H1 (cell line): Measurements from ENCODE around the gene RAMP3. TPM values are rescaled to one million over a fixed set of nuclear protein-coding genes. Genes with fewer than 3 reads are reported as not detected.

Experiments used
- CTCF ChIA-PET: fragments of 300-600 bp; sonication (Branson Sonifier 250); formaldehyde crosslinking; loops from one replicate; lab custom pipeline; 2021; ENCODE audit not compliant: partially characterized antibody; lab: Charles Lee
- POLR2A ChIA-PET: fragments of 300-600 bp; sonication (Branson Sonifier 250); formaldehyde crosslinking; loops from one replicate; lab custom pipeline; 2021; ENCODE audit warnings: inconsistent platforms; ENCODE audit not compliant: partially characterized antibody; lab: Charles Lee
- DNase-seq, 2 experiments: peaks; one replicate each; pipeline versions ENCODE4 v3.0.0 to v3.0.0-alpha.2; 2010 to 2022; ENCODE audit warnings: low spot score in 2 of 2, low read depth in 1 of 2, mixed read lengths in 1 of 2
- FAIRE-seq: peaks from 2 replicates; lab custom pipeline; 2011; peaks lifted over from hg19 to GRCh38; lab: Jason Lieb, UNC
- H2AFZ ChIP-seq: 2 replicates; pipeline ENCODE4 v1.8.1; 2012; ENCODE audit warnings: low read length, inconsistent platforms
- H2AK5ac ChIP-seq: 2 replicates; pipeline ENCODE4 v1.6.1; 2013; ENCODE audit warnings: low read depth, low read length
- H2BK120ac ChIP-seq: replicated peaks from 2 replicates; pipeline ENCODE3; 2013; ENCODE audit warnings: low read depth, low read length, inconsistent platforms
- H2BK12ac ChIP-seq: 2 replicates; pipeline ENCODE4 v1.6.1; 2013; ENCODE audit warnings: low read depth, low read length
- H2BK15ac ChIP-seq: 2 replicates; pipeline ENCODE4 v1.6.1; 2013; ENCODE audit warnings: low read length
- H2BK20ac ChIP-seq: 2 replicates; pipeline ENCODE4 v1.6.1; 2013; ENCODE audit warnings: low read length
- H2BK5ac ChIP-seq: 2 replicates; pipeline ENCODE4 v1.6.1; 2013; ENCODE audit warnings: low read depth, low read length
- H3K14ac ChIP-seq: 2 replicates; pipeline ENCODE4 v1.6.1; 2013; ENCODE audit warnings: inconsistent platforms; ENCODE audit not compliant: insufficient read length
- H3K18ac ChIP-seq: 2 replicates; pipeline ENCODE4 v1.6.1; 2013; ENCODE audit warnings: low read length; ENCODE audit errors: extremely low read depth
- H3K23ac ChIP-seq: 2 replicates; pipeline ENCODE4 v1.6.1; 2013; ENCODE audit warnings: inconsistent platforms; ENCODE audit not compliant: insufficient read length
- H3K23me2 ChIP-seq: 2 replicates; pipeline ENCODE4 v1.6.1; 2013; ENCODE audit warnings: low read depth, low read length
- H3K27ac ChIP-seq: 2 replicates; pipeline ENCODE4 v1.6.1; 2011; ENCODE audit warnings: low read depth, low read length, inconsistent platforms
- H3K27me3 ChIP-seq, 4 experiments: replicated peaks in 1 of 4; 1 replicate in 1 of 4; 2 replicates in 3 of 4; pipeline versions ENCODE4 v1.6.1 to v1.8.1; 2011 to 2013; ENCODE audit warnings: low read length in 3 of 4, mild to moderate bottlenecking in 3 of 4, inconsistent platforms in 2 of 4, mixed read lengths in 2 of 4, moderate library complexity in 1 of 4; ENCODE audit not compliant: control insufficient read depth in 3 of 4, insufficient read depth in 3 of 4; ENCODE audit errors: extremely low read depth in 1 of 4
- H3K36me3 ChIP-seq, 4 experiments: 2 replicates each; pipeline versions ENCODE4 v1.6.1 to v1.8.1; 2011 to 2013; ENCODE audit warnings: mild to moderate bottlenecking in 4 of 4, low read length in 3 of 4, moderate library complexity in 2 of 4, control low read depth in 1 of 4, inconsistent platforms in 1 of 4; ENCODE audit not compliant: insufficient read depth in 4 of 4, control insufficient read depth in 2 of 4
- H3K4ac ChIP-seq: replicated peaks from 2 replicates; pipeline ENCODE3; 2013; ENCODE audit warnings: low read length, low read depth, mixed read lengths, inconsistent platforms; ENCODE audit not compliant: insufficient read length
- H3K4me1 ChIP-seq, 4 experiments: replicated peaks in 1 of 4; 1 replicate in 1 of 4; 2 replicates in 3 of 4; pipeline versions ENCODE4 v1.6.1 to v1.8.1; 2011 to 2013; ENCODE audit warnings: low read length in 3 of 4, inconsistent platforms in 2 of 4, mixed read lengths in 1 of 4; ENCODE audit not compliant: insufficient read depth in 4 of 4, control insufficient read depth in 3 of 4
- H3K4me2 ChIP-seq, 2 experiments: 2 replicates each; pipeline versions ENCODE4 v1.6.1 to v1.8.1; 2011 to 2013; ENCODE audit warnings: low read depth in 2 of 2, low read length in 2 of 2, control low read depth in 1 of 2, inconsistent platforms in 1 of 2, mild to moderate bottlenecking in 1 of 2; ENCODE audit not compliant: insufficient read depth in 1 of 2
- H3K4me3 ChIP-seq, 4 experiments: fragments of 200-600, 300-600 bp in 1 of 4; sonication (generic), shearing (Covaris generic), sonication (Bioruptor Twin) in 1 of 4; 2 replicates each; pipeline versions ENCODE4 v1.5.1 to v1.8.1; 2011 to 2016; ENCODE audit warnings: low read length in 4 of 4, low read depth in 3 of 4, control low read depth in 2 of 4, inconsistent platforms in 2 of 4, mild to moderate bottlenecking in 2 of 4, mixed read lengths in 1 of 4, moderate library complexity in 1 of 4; ENCODE audit not compliant: insufficient read depth in 2 of 4; ENCODE audit errors: extremely low read depth in 1 of 4
- H3K56ac ChIP-seq: replicated peaks from 2 replicates; pipeline ENCODE3; 2013; ENCODE audit warnings: low read depth, mild to moderate bottlenecking, mixed read lengths, low read length, inconsistent platforms; ENCODE audit not compliant: insufficient read length
- H3K79me1 ChIP-seq: 2 replicates; pipeline ENCODE4 v1.6.1; 2013; ENCODE audit warnings: low read depth, low read length, control low read depth
- H3K79me2 ChIP-seq, 2 experiments: 2 replicates each; pipeline versions ENCODE4 v1.6.1 to v1.8.1; 2012 to 2013; ENCODE audit warnings: low read length in 2 of 2, mild to moderate bottlenecking in 2 of 2, inconsistent platforms in 1 of 2; ENCODE audit not compliant: insufficient read depth in 2 of 2, control insufficient read depth in 1 of 2
- H3K9ac ChIP-seq, 4 experiments: replicated peaks in 1 of 4; 1 replicate in 1 of 4; 2 replicates in 3 of 4; pipeline versions ENCODE4 v1.6.1 to v1.8.1; 2011 to 2013; ENCODE audit warnings: low read depth in 3 of 4, low read length in 3 of 4, control low read depth in 2 of 4, mild to moderate bottlenecking in 2 of 4, moderate library complexity in 2 of 4, inconsistent platforms in 1 of 4; ENCODE audit errors: extremely low read depth in 1 of 4
- H3K9me3 ChIP-seq, 2 experiments: 2 replicates each; pipeline versions ENCODE4 v1.6.1 to v1.8.1; 2012 to 2013; ENCODE audit warnings: mild to moderate bottlenecking in 2 of 2, moderate library complexity in 2 of 2, control low read depth in 1 of 2, inconsistent platforms in 1 of 2, low read depth in 1 of 2, low read length in 1 of 2, mixed read lengths in 1 of 2; ENCODE audit not compliant: insufficient read depth in 2 of 2
- H4K20me1 ChIP-seq, 2 experiments: replicated peaks in 1 of 2; 2 replicates each; pipeline versions ENCODE3 to v1.8.1; 2011 to 2013; ENCODE audit warnings: inconsistent platforms in 2 of 2, low read length in 2 of 2, mild to moderate bottlenecking in 1 of 2; ENCODE audit not compliant: insufficient read depth in 2 of 2, control insufficient read depth in 1 of 2
- H4K5ac ChIP-seq: 2 replicates; pipeline ENCODE4 v1.6.1; 2013; ENCODE audit warnings: low read length, low read depth, mixed read lengths, inconsistent platforms; ENCODE audit not compliant: insufficient read length
- H4K8ac ChIP-seq: 2 replicates; pipeline ENCODE4 v1.8.0; 2013; ENCODE audit warnings: mild to moderate bottlenecking, moderate library complexity, low read length, inconsistent platforms; ENCODE audit not compliant: insufficient read depth; ENCODE audit errors: extremely low read depth
- H4K91ac ChIP-seq: replicated peaks from 2 replicates; pipeline ENCODE3; 2013; ENCODE audit warnings: low read length, mixed read lengths, inconsistent platforms; ENCODE audit not compliant: insufficient read length
- BCL11A ChIP-seq, 2 experiments: IDR thresholded peaks; one replicate each; pipeline ENCODE4 v1.6.1; 2011; ENCODE audit warnings: low read depth in 2 of 2, low read length in 2 of 2, mild to moderate bottlenecking in 2 of 2
- CHD1 ChIP-seq: IDR thresholded peaks from 2 replicates; pipeline ENCODE4 v1.6.1; 2012; ENCODE audit warnings: low read depth, low read length, improper control_type of control experiment
- CTBP2 ChIP-seq: IDR thresholded peaks from 2 replicates; pipeline ENCODE4 v1.7.0; 2011; ENCODE audit warnings: borderline replicate concordance, mild to moderate bottlenecking, moderate library complexity, mixed read lengths, low read length; ENCODE audit not compliant: insufficient read depth, insufficient read length
- E2F6 ChIP-seq: IDR thresholded peaks from 2 replicates; pipeline ENCODE4 v1.6.1; 2012; ENCODE audit warnings: inconsistent platforms
- EGR1 ChIP-seq: IDR thresholded peaks from 2 replicates; pipeline ENCODE4 v1.6.1; 2011; ENCODE audit warnings: low read depth, low read length, borderline replicate concordance
- POLR2A ChIP-seq, 2 experiments: IDR thresholded peaks; 1 replicate in 1 of 2; 2 replicates in 1 of 2; pipeline ENCODE4 v1.6.1; 2011; ENCODE audit warnings: low read depth in 2 of 2, low read length in 2 of 2, mild to moderate bottlenecking in 2 of 2; ENCODE audit errors: control extremely low read depth in 1 of 2
- POLR2AphosphoS5 ChIP-seq: IDR thresholded peaks from 2 replicates; pipeline ENCODE4 v1.6.1; 2011; ENCODE audit warnings: low read depth, low read length
- RBBP5 ChIP-seq: IDR thresholded peaks from 2 replicates; pipeline ENCODE4 v1.7.1; 2012; ENCODE audit warnings: low read depth, mild to moderate bottlenecking, inconsistent platforms, low read length, moderate library complexity, borderline replicate concordance
- SIN3A ChIP-seq, 2 experiments: IDR thresholded peaks in 1 of 2; conservative IDR thresholded peaks in 1 of 2; 2 replicates each; pipeline ENCODE4 v1.6.1; 2011 to 2012; ENCODE audit warnings: low read length in 2 of 2, improper control_type of control experiment in 1 of 2, low read depth in 1 of 2, mild to moderate bottlenecking in 1 of 2
- SRF ChIP-seq: IDR thresholded peaks from 2 replicates; pipeline ENCODE4 v1.6.1; 2011; ENCODE audit warnings: mild to moderate bottlenecking, low read depth, low read length, moderate library complexity
- TEAD4 ChIP-seq: IDR thresholded peaks from 2 replicates; pipeline ENCODE4 v1.6.1; 2012; ENCODE audit warnings: low read depth, low read length, inconsistent platforms, mixed read lengths
- YY1 ChIP-seq: IDR thresholded peaks from 2 replicates; pipeline ENCODE4 v1.6.1; 2011; ENCODE audit warnings: low read depth, mild to moderate bottlenecking, low read length
- WGBS, 2 experiments: shearing (Covaris generic) in 1 of 2; methylation state at CpG; one replicate each; pipeline versions ENCODE4 v1.1.6 to v1.1.7; 2013 to 2015; ENCODE audit warnings: low lambda C conversion rate in 2 of 2, mixed read lengths in 2 of 2, inconsistent platforms in 1 of 2, low coverage in 1 of 2, missing lambda C conversion rate in 1 of 2; ENCODE audit not compliant: insufficient replicate concordance in 2 of 2, insufficient coverage in 1 of 2, insufficient read length in 1 of 2; ENCODE audit errors: extremely low coverage in 1 of 2, missing lambda C conversion rate in 1 of 2; 5-methylcytosine and 5-hydroxymethylcytosine counted together
- polyA plus RNA-seq, 7 experiments: library from polyadenylated mRNA; depleted of rRNA in 3 of 7; stranded (reverse) in 5 of 7; unstranded in 2 of 7; fragments of >200 nt in 5 of 7; fragments of 200-250 nt in 2 of 7; gene quantifications; 1 replicate in 5 of 7; 2 replicates in 1 of 7; 4 replicates in 1 of 7; pipeline versions ENCODE4 v1.2.1 to v1.2.3, GENCODE V29; 2011 to 2013; ENCODE audit warnings: missing spikeins in 2 of 7, mixed read lengths in 2 of 7
- total RNA-seq: library from RNA; stranded (reverse); fragmentation: NEBNext Ultra II Directional; extraction: Animal tissue kit (Norgen Biotek cat#: 25700); gene quantifications from 2 replicates; pipeline ENCODE4 v1.2.1, GENCODE V29; 2021

The RAMP3 gene
- total and polyA plus RNA-seq, 2 of the 8 experiments (the other 6 are each of a cell fraction or from before 2014, with no cell fraction given): 0.88 to 0.98 TPM

- H4K91ac ChIP-seq: no peak overlapping the region
- CTCF ChIA-PET: interaction anchor here (0.7 kb wide), 1 partner anchor 623 kb away, joined by 4 read pairs; no protein-coding TSS in a partner anchor
- POLR2A ChIA-PET: no interaction called here
Measured at GRCh38 chr7:45165857-45166256, 8.3 kb downstream of the RAMP3 start.

More at GRCh38 chr7:45165857-45166256, 8.3 kb downstream of the RAMP3 start:
- no peak overlapping the region for H3K4me3 ChIP-seq
- no peak overlapping the region for H2BK20ac ChIP-seq
- no peaks in the 10 kb centered on the region for H3K79me1 ChIP-seq
- H2BK12ac ChIP-seq: no peak overlapping the region
- no peaks in the 10 kb centered on the region; the same call in 1 of the 2 replicates for H3K23me2 ChIP-seq
- no peak overlapping the region for H3K23ac ChIP-seq
- no peaks in the 10 kb centered on the region for H4K20me1 ChIP-seq
- TF ChIP-seq TEAD4 (no peak), POLR2AphosphoS5 (no peak), BCL11A (IDR thresholded peaks at IDR 0.05; ENCODE audit: low read depth in 2 of 2, low read length in 2 of 2) (no peak), EGR1 (no peak), E2F6 (no peak), SIN3A (conservative IDR thresholded peaks at IDR 0.05 in 1 of 2, IDR thresholded peaks at IDR 0.05 in 1 of 2; ENCODE audit: low read depth in 1 of 2, low read length in 2 of 2) (no peak), CHD1 (no peak), SRF (no peak), RBBP5 (no peak), YY1 (no peak), CTBP2 (no peak), POLR2A (IDR thresholded peaks at IDR 0.05; ENCODE audit: control extremely low read depth in 1 of 2, low read depth in 2 of 2, low read length in 2 of 2) (no peak)
- no peak overlapping the region for H2BK5ac ChIP-seq
- no peaks in the 10 kb centered on the region; a peak in 1 of 4 replicates for H3K9me3 ChIP-seq
- no peak overlapping the region for H4K5ac ChIP-seq
- no peak overlapping the region for H3K18ac ChIP-seq
- no peaks in the 10 kb centered on the region for H3K36me3 ChIP-seq
- H3K4me1 ChIP-seq: no peaks in the 10 kb centered on the region
- H3K79me2 ChIP-seq: no peaks in the 10 kb centered on the region
- H2BK15ac ChIP-seq: no peak overlapping the region
- no peak overlapping the region for H4K8ac ChIP-seq
- no peak overlapping the region for H2AFZ ChIP-seq
- no peaks in the 10 kb centered on the region; a peak in 1 of 7 replicates for H3K27me3 ChIP-seq
- H3K27ac ChIP-seq: no peak overlapping the region
- H3K14ac ChIP-seq: no peak overlapping the region
- H3K4me2 ChIP-seq: no peak overlapping the region
- H3K56ac ChIP-seq: no peak overlapping the region
- no peak overlapping the region for H3K4ac ChIP-seq
- no peak overlapping the region for H2AK5ac ChIP-seq
- no peak for DNase-seq
- no peak overlapping the region for H3K9ac ChIP-seq
- FAIRE-seq: no peak
- no peak overlapping the region for H2BK120ac ChIP-seq
- 91% methylated on average over 3 of the region's 3 CpGs; no CpG with 5 or more reads in 1 of the 2 experiments for WGBS, 2 experiments
